HG03025 (cell line): ENCODE results near the gene DCLK1.

Source experiments
- ATAC-seq: cut with Tn5 transposase; IDR thresholded peaks from one replicate; pipeline ENCODE4 v1.9.1; 2021; ENCODE audit warnings: mild to moderate bottlenecking, moderate library complexity; ENCODE audit not compliant: unreplicated experiment, low FRiP score

The DCLK1 gene

GRCh38 chr13:35808846-35809245 lies 322.3 kb downstream of the DCLK1 start:
- ATAC-seq, result no peak

- ATAC-seq, result no peak
Measured at GRCh38 chr13:35804901-35805300, 326.3 kb downstream of the DCLK1 start.

- ATAC-seq, result no peak
Measured at GRCh38 chr13:35797991-35798390, 333.2 kb downstream of the DCLK1 start.

GRCh38 chr13:35797244-35797643 lies 333.9 kb downstream of the DCLK1 start:
- ATAC-seq, result no peak

GRCh38 chr13:35796623-35797022 lies 334.6 kb downstream of the DCLK1 start:
- no peak for ATAC-seq

- no peak for ATAC-seq
Measured at GRCh38 chr13:35794734-35795389, 336.3 kb downstream of the DCLK1 start.

GRCh38 chr13:35793823-35794222 lies 337.4 kb downstream of the DCLK1 start:
- no peak for ATAC-seq

- ATAC-seq, result no peak
Measured at GRCh38 chr13:35792911-35793310, 338.3 kb downstream of the DCLK1 start.

GRCh38 chr13:35792021-35792420 lies 339.2 kb downstream of the DCLK1 start:
- ATAC-seq, result no peak

GRCh38 chr13:35791184-35791851 lies 339.9 kb downstream of the DCLK1 start:
- ATAC-seq, result no peak

- no peak for ATAC-seq
Measured at GRCh38 chr13:35789335-35790165, 341.6 kb downstream of the DCLK1 start.

GRCh38 chr13:35787937-35788336 lies 343.2 kb downstream of the DCLK1 start:
- no peak for ATAC-seq

- no peak for ATAC-seq
Measured at GRCh38 chr13:35785576-35786303, 345.4 kb downstream of the DCLK1 start.

- ATAC-seq, result no peak
Measured at GRCh38 chr13:35784286-35784951, 346.8 kb downstream of the DCLK1 start.

- no peak for ATAC-seq
Measured at GRCh38 chr13:35782793-35783192, 348.4 kb downstream of the DCLK1 start.

GRCh38 chr13:35781036-35782000 lies 349.9 kb downstream of the DCLK1 start:
- no peak for ATAC-seq

- no peak for ATAC-seq
Measured at GRCh38 chr13:35780613-35781012, 350.6 kb downstream of the DCLK1 start.

- no peak for ATAC-seq
Measured at GRCh38 chr13:35771898-35772297, 359.3 kb downstream of the DCLK1 start.

- ATAC-seq, result no peak
Measured at GRCh38 chr13:35770756-35771297, 360.4 kb downstream of the DCLK1 start.
